SK-N-SH (cell line): ENCODE results near the gene CHD1. TPM values are rescaled to one million over a fixed set of nuclear protein-coding genes. Genes with fewer than 3 reads are reported as not detected.

Source experiments
- CTCF ChIA-PET: fragments of 300-600, 350-600 bp; formaldehyde crosslinking; extraction: SDS; loops from one replicate; lab custom pipeline; 2021; lab: Yijun Ruan, JAX
- POLR2A ChIA-PET: fragments of 350-600 bp; sonication (Branson Sonifier 250); formaldehyde crosslinking; extraction: SDS; loops from one replicate; lab custom pipeline; 2020; ENCODE audit warnings: antibody characterized with exemption, inconsistent platforms; lab: Yijun Ruan, JAX
- DNase-seq: peaks from one replicate; pipeline ENCODE4 v3.0.0; 2012
- H2AFZ ChIP-seq: fragments of 200-600 bp; sonication (generic); 2 replicates; pipeline ENCODE4 v1.8.1; 2016; ENCODE audit warnings: antibody characterized with exemption, mild to moderate bottlenecking, low read depth
- H3F3A ChIP-seq: fragments of 200-600 bp; sonication (generic); replicated peaks from 2 replicates; pipeline ENCODE3; 2016; ENCODE audit warnings: antibody characterized with exemption, mild to moderate bottlenecking; ENCODE audit not compliant: insufficient read depth
- H3K27ac ChIP-seq, 2 experiments: fragments of 200-500 bp in 1 of 2; fragments of 200-600 bp in 1 of 2; sonication (Bioruptor generic) in 1 of 2; sonication (generic), shearing (Covaris generic) in 1 of 2; 2 replicates each; pipeline versions ENCODE4 v1.5.1 to v1.6.1; 2014 to 2016; ENCODE audit warnings: low read depth in 2 of 2, inconsistent platforms in 1 of 2, low read length in 1 of 2, mild to moderate bottlenecking in 1 of 2, mixed read lengths in 1 of 2
- H3K27me3 ChIP-seq: fragments of 200-600 bp; sonication (generic), shearing (Covaris generic); 2 replicates; pipeline ENCODE4 v1.6.1; 2016; ENCODE audit warnings: mixed run types; ENCODE audit not compliant: insufficient read depth
- H3K36me3 ChIP-seq, 2 experiments: fragments of 200-500 bp in 1 of 2; fragments of 200-600 bp in 1 of 2; sonication (Bioruptor generic) in 1 of 2; sonication (generic) in 1 of 2; replicated peaks in 1 of 2; 2 replicates each; pipeline versions ENCODE3 to v1.5.1; 2014 to 2016; ENCODE audit warnings: low read length in 1 of 2, mild to moderate bottlenecking in 1 of 2; ENCODE audit not compliant: insufficient read depth in 2 of 2, control insufficient read depth in 1 of 2
- H3K4me1 ChIP-seq, 2 experiments: fragments of 200-500 bp in 1 of 2; fragments of 200-600 bp in 1 of 2; sonication (Bioruptor generic) in 1 of 2; sonication (generic), shearing (Covaris generic) in 1 of 2; 2 replicates each; pipeline versions ENCODE4 v1.5.1 to v1.6.1; 2014 to 2016; ENCODE audit warnings: low read depth in 1 of 2, low read length in 1 of 2, mixed run types in 1 of 2; ENCODE audit not compliant: insufficient read depth in 2 of 2, control insufficient read depth in 1 of 2
- H3K4me2 ChIP-seq: fragments of 200-600 bp; sonication (generic), shearing (Covaris generic); 2 replicates; pipeline ENCODE4 v1.6.1; 2017; ENCODE audit warnings: mixed run types
- H3K4me3 ChIP-seq, 2 experiments: fragments of 200-500 bp in 1 of 2; fragments of 200-600 bp in 1 of 2; sonication (Bioruptor generic) in 1 of 2; sonication (generic), shearing (Covaris generic) in 1 of 2; 2 replicates each; pipeline versions ENCODE4 v1.5.1 to v1.8.1; 2014 to 2016; ENCODE audit warnings: low read depth in 2 of 2, inconsistent platforms in 1 of 2, low read length in 1 of 2, mild to moderate bottlenecking in 1 of 2, mixed read lengths in 1 of 2, moderate library complexity in 1 of 2
- H3K79me2 ChIP-seq: fragments of 200-600 bp; sonication (generic); 2 replicates; pipeline ENCODE4 v1.8.1; 2017; ENCODE audit warnings: mild to moderate bottlenecking; ENCODE audit not compliant: insufficient read depth
- H3K9ac ChIP-seq: fragments of 200-600 bp; sonication (generic); 2 replicates; pipeline ENCODE4 v1.6.1; 2017; ENCODE audit warnings: mixed run types
- H3K9me2 ChIP-seq: fragments of 200-600 bp; sonication (generic); 2 replicates; pipeline ENCODE4 v1.6.1; 2017; ENCODE audit warnings: mixed run types
- H3K9me3 ChIP-seq: fragments of 200-600 bp; sonication (generic); 2 replicates; pipeline ENCODE4 v1.6.1; 2017; ENCODE audit warnings: mixed run types, mild to moderate bottlenecking, moderate library complexity
- H4K20me1 ChIP-seq: fragments of 200-600 bp; sonication (generic); 2 replicates; pipeline ENCODE4 v1.6.1; 2017; ENCODE audit warnings: mild to moderate bottlenecking, mixed run types; ENCODE audit not compliant: insufficient read depth
- EP300 ChIP-seq, 2 experiments: IDR thresholded peaks; 2 replicates each; pipeline versions ENCODE4 v1.4.0 to v1.6.1; 2012; ENCODE audit warnings: borderline replicate concordance in 1 of 2, low read depth in 1 of 2, low read length in 1 of 2
- FOSL2 ChIP-seq: IDR thresholded peaks from 2 replicates; pipeline ENCODE4 v1.4.0; 2012; ENCODE audit warnings: low read depth, mild to moderate bottlenecking, moderate library complexity, borderline replicate concordance
- JUND ChIP-seq: IDR thresholded peaks from 2 replicates; pipeline ENCODE4 v1.4.0; 2012
- MAX ChIP-seq: IDR thresholded peaks from 2 replicates; pipeline ENCODE4 v1.4.0; 2012; ENCODE audit warnings: low read depth
- MEF2A ChIP-seq: IDR thresholded peaks from 2 replicates; pipeline ENCODE4 v1.4.0; 2012; ENCODE audit warnings: low read depth, borderline replicate concordance
- NFIC ChIP-seq: IDR thresholded peaks from 2 replicates; pipeline ENCODE4 v1.4.0; 2012; ENCODE audit warnings: borderline replicate concordance
- PBX3 ChIP-seq: IDR thresholded peaks from 2 replicates; pipeline ENCODE4; 2012
- RAD21 ChIP-seq: IDR thresholded peaks from 2 replicates; pipeline ENCODE4 v1.6.1; 2012; ENCODE audit warnings: mild to moderate bottlenecking, low read length
- REST ChIP-seq: IDR thresholded peaks from 2 replicates; pipeline ENCODE4 v1.6.1; 2012; ENCODE audit warnings: mild to moderate bottlenecking, low read depth, low read length, moderate library complexity
- RXRA ChIP-seq: IDR thresholded peaks from 2 replicates; pipeline ENCODE4 v1.4.0; 2012; ENCODE audit warnings: low read depth, mild to moderate bottlenecking, borderline replicate concordance
- TCF12 ChIP-seq: IDR thresholded peaks from 2 replicates; pipeline ENCODE4 v1.4.0; 2012
- USF2 ChIP-seq: fragments of 150-350 bp; IDR thresholded peaks from 2 replicates; pipeline ENCODE4 v1.6.1; 2017; ENCODE audit warnings: antibody characterized with exemption, low read length, low read depth, borderline replicate concordance
- WGBS: methylation state at CpG from one replicate; pipeline ENCODE4 v1.1.6; 2017; ENCODE audit warnings: low lambda C conversion rate; 5-methylcytosine and 5-hydroxymethylcytosine counted together
- polyA plus RNA-seq, 3 experiments: library from polyadenylated mRNA; depleted of rRNA; stranded (reverse); fragments of >200 nt; gene quantifications; 2 replicates each; pipeline ENCODE4 v1.2.3, GENCODE V29; 2012

Gene CHD1
- polyA plus RNA-seq, 1 of the 3 experiments (the other 2 are of a cell fraction), result 12.4 TPM

- Histone ChIP-seq H4K20me1 (peaks cover 9% of the 10 kb centered on the region; the same call in 1 of the 2 replicates), H3K9me3 (no peaks in the 10 kb centered on the region), H2AFZ (no peak overlapping the region), H3K27ac (peak overlapping the region in 1 of 2 experiments; percentile 16; a peak in 1 of 4 replicates), H3K4me2 (no peak overlapping the region), H3K79me2 (peaks cover 91% of the 10 kb centered on the region), H3K4me1 (peaks cover 0 to 25% of the 10 kb centered on the region in 2 experiments; a peak in 3 of 4 replicates), H3K27me3 (no peaks in the 10 kb centered on the region), H3F3A (peaks cover 40% of the 10 kb centered on the region), H3K4me3 (no peak overlapping the region), H3K9ac (no peak overlapping the region), H3K36me3 (peaks cover 39 to 44% of the 10 kb centered on the region in 2 experiments), H3K9me2 (no peaks in the 10 kb centered on the region)
- POLR2A ChIA-PET, result no interaction called here
- CTCF ChIA-PET, result interaction anchor here (0.7 to 3.5 kb wide), 10 partner anchors 9 to 156 kb away, joined by 3 to 33 read pairs (median 6); partner anchors contain the start of gene CHD1
- WGBS, result 65% methylated on average over 6 of the region's 6 CpGs
- TF ChIP-seq PBX3 (0 out of 2 replicates have a peak, but pooled peaks have one; percentile 15), JUND (peak; percentile 17; the same call in 1 of the 2 replicates), RXRA (no peak), FOSL2 (peak; percentile 63; the same call in 1 of the 2 replicates)
- DNase-seq, result no peak
Observed at GRCh38 chr5:98904780-98905179, 24.0 kb downstream of the CHD1 start.

GRCh38 chr5:98902733-98903132, 26.1 kb downstream of the CHD1 start:
- Histone ChIP-seq H4K20me1 (peaks cover 9% of the 10 kb centered on the region; the same call in 1 of the 2 replicates), H3K4me3 (no peak overlapping the region), H3K9me3 (no peaks in the 10 kb centered on the region), H3K4me2 (peak overlapping the region; percentile 21; the same call in 1 of the 2 replicates), H3K27ac (peak overlapping the region in 1 of 2 experiments; percentile 71; a peak in 2 of 4 replicates), H3K27me3 (no peaks in the 10 kb centered on the region), H2AFZ (no peak overlapping the region), H3K9me2 (no peaks in the 10 kb centered on the region), H3K36me3 (peaks cover 60 to 61% of the 10 kb centered on the region in 2 experiments), H3K79me2 (peaks cover 74% of the 10 kb centered on the region), H3F3A (peaks cover 39% of the 10 kb centered on the region), H3K9ac (peak overlapping the region; percentile 31; the same call in 1 of the 2 replicates), H3K4me1 (peaks cover 0 to 25% of the 10 kb centered on the region in 2 experiments; a peak in 3 of 4 replicates)
- DNase-seq, result no peak
- WGBS, result 53% methylated on average over 1 of the region's 1 CpG
- ChIA-PET CTCF (interaction anchor here (1.9 to 3.5 kb wide), 2 partner anchors 11 to 130 kb away, joined by 4 to 33 read pairs; no protein-coding TSS in a partner anchor), POLR2A (no interaction called here)
- TF ChIP-seq FOSL2 (peak; percentile 72), PBX3 (no peak), JUND (peak; percentile 73), MEF2A (peak; percentile 6; the same call in 1 of the 2 replicates)

GRCh38 chr5:98899456-98899855, 29.4 kb downstream of the CHD1 start:
- Histone ChIP-seq H3K27ac (no peak overlapping the region), H4K20me1 (no peaks in the 10 kb centered on the region), H3F3A (peaks cover 24% of the 10 kb centered on the region), H3K27me3 (no peaks in the 10 kb centered on the region), H3K79me2 (peaks cover 46% of the 10 kb centered on the region), H3K4me3 (no peak overlapping the region), H3K9me3 (no peaks in the 10 kb centered on the region), H2AFZ (no peak overlapping the region), H3K36me3 (peaks cover 81 to 85% of the 10 kb centered on the region in 2 experiments), H3K9ac (no peak overlapping the region), H3K9me2 (no peaks in the 10 kb centered on the region), H3K4me2 (no peak overlapping the region), H3K4me1 (peaks cover 0 to 17% of the 10 kb centered on the region in 2 experiments; a peak in 3 of 4 replicates)
- POLR2A ChIA-PET, result no interaction called here
- DNase-seq, result no peak
- CTCF ChIA-PET, result interaction anchor here (1.3 kb wide), 1 partner anchor 133 kb away, joined by 4 read pairs; no protein-coding TSS in a partner anchor
- TF ChIP-seq NFIC, result no peak
- no peak for TF ChIP-seq USF2
- TF ChIP-seq MAX, result no peak
- TF ChIP-seq TCF12, result no peak
- TF ChIP-seq RXRA, result no peak
- no peak for TF ChIP-seq EP300 (IDR thresholded peaks at IDR 0.05; ENCODE audit: borderline replicate concordance in 1 of 2, low read depth in 1 of 2, low read length in 1 of 2)
- TF ChIP-seq MEF2A, result no peak
- no peak for TF ChIP-seq JUND
- TF ChIP-seq RAD21, result no peak
- no peak for TF ChIP-seq FOSL2
- no peak for TF ChIP-seq REST
